ENCODE measurements around the gene ATF7IP2.
A peak's percentile ranks its signal among the peaks of the same experiment; 100 is the strongest.

Gene ATF7IP2

DNA sequence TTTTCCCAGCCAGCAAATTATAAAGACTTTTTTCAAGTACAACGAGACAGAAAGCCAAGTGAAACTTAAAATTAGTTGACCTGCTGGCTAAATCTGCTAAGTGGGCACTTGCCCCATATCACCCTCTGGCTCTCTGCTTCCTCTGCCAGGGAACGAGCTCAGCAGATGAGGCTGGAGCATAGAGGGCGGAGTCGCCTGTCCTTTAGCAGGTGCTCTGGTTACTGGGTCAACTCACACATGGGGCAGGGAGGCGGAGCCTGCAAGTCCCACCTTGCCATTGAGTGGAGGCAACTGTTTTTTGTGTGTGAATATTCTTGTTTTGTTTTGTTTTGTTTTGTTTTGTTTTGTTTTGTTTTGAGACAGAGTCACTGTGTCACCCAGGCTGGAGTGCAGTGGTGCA lies 132.0 kb downstream of the ATF7IP2 start:
- DNase-seq, result no peak

DNA sequence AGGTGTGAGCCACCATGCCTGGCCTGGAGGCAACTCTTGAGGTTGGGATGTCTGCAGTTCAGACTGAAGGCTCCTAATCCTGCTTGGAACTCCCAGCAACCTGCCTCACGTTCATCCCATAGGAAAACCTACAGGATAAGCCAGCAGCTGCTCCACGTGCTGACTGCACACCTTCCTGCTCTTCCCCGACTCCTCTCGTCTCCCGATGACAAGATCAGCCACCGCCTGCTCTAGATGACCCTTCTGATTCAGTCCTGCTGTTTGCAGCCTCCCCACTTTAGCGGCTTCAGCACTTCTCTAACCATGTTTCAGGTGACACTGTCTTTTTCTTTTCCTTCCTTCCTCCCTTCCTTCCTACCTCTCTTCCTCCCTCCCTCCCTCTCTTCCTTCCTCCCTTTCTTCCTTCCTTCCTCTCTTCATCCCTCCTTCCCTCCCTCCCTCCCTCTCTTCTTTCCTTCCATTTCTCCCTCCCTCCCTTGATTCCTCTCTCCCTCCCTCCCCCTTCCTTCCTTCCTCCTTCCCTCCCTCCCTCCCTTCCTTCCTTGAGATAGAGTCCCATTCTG lies 132.7 kb downstream of the ATF7IP2 start:
- no peak for DNase-seq

DNA sequence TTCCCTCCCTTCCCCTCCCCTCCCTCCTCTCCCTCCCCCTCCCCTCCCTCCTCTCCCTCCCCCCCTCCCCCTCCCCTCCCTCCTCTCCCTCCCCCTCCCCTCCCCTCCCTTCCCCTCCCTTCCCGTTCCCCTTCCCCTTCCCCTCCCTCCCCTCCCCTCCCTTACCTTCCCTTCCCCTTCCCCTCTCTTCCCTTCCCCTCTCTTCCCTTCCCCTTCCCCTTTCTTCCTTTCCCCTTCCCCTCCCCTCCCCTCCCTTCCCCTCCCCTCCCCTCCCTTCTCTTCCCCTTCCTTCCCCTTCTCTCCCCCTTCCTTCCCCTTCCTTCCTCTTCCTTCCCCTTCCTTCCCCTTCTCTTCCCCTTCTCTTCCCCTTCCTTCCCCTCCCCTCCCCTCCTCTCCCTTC lies 133.4 kb downstream of the ATF7IP2 start:
- DNase-seq, result no peak

DNA sequence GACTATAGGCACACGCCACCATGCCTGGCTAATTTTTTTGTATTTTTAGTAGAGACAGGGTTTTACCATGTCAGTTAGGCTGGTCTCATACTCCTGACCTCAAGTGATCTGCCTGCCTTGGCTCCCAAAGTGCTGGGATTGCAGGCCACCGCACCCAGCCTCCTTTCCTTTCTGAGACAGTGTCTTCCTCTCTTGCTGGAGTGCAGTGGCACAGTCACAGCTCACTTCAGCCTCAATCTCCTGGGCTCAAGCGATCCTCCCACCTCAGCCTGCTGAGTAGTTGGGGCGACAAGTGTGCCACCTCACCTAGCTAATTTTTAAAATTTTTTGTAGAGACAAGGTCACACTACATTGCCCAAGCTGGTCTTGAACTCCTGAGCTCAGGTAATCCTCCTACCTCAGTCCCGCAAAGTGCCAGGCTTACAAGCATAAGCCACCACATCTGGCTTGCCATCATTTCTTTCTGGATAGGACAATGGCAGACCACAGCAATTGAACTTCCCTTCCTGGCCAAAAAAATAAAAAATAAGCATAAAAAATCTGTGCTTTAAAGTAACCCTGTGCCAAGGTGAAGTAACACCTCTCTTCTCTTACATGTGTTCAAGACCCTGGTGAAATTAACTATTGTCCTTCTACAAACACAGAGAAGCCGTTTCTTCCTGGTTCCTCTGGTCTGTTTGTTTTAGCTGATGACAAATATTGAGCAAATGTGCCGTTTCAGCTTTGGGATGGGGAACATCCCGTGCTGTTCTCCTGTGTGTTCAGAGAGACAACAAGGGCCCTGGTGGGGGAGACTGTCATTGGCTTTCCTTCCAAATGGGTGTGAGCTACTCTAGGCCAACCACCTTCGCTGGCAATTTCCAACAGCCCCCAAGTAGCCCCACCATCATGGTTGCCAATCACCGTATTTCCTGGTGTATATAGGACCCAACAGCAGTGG lies 134.3 kb downstream of the ATF7IP2 start:
- DNase-seq, result no peak

DNA sequence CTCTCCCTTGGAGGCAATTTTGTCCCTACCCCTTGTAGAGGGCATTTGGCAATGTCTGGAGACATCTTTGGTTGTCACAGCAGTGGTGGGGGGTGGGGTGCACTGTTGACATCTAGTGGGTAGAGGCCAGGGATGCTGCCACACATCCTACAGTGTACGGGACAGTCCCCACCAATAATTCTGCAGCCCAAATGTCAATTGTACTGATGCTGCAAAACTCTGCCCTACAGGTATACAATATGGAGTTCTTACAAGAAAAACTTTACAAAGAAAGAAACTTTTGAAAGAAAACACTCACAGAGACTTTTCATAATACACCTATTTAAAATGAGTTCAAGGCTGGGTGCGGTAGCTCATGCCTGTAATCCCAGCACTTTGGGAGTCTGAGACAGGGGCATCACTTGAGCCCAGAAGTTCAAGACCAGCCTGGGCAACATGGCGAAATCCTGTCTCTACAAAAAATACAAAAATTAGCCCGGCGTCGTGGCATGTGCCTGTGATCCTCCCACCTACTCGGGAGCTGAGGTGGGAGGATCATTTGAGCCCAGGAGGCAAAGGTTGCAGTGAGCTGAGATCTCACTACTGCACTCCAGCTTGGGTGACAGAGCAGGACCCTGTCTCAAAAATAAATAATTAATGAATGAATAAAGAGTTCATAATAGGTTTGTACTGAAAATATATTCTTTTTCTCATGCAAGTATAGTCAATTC lies 135.2 kb downstream of the ATF7IP2 start:
- DNase-seq, result no peak

DNA sequence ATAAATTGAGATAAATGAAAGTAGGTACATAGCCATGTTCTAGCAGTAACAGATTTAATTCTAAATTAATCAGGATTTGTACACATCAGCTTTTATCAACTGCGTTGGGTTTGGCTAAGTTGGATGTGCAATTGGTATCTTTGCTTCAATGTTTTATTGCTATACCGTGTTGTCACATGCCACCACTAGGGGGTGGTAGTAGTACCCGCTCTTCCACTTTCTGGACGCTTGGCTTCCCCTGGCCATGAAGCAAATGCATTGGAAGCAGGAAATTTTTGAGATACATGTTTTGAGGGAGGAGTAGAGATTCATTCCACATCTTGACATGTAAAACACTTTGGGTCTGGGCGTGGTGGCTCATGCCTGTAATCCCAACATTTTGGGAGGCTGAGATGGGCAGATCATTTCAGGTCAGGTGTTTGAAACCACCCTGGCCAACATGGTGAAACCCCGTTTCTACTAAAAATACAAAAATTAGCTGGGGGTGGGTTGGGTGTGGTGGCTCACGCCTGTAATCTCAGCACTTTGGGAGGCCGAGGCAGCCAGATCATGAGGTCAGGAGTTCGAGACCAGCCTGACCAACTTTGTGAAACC lies 135.9 kb downstream of the ATF7IP2 start:
- peak; percentile 73 for DNase-seq

DNA sequence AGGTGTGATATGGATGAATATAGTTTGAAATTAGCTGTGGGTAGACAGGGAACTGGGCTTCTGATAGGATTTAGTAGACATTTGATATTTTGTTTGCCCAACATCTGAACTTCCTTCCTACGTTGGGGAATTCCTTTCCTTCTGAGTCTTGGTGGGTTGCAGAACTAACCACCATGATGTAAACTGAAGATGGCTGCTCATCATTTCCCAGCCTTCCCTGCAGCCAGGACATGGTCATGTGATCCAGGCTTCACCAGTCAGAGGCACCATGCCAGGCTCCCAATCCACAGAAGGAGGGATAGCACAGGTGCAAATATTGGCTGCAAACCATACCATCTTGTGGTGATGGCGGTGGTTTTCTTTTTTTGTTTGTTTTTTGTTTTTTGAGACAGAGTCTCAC lies 137.1 kb downstream of the ATF7IP2 start:
- DNase-seq, result no peak

DNA sequence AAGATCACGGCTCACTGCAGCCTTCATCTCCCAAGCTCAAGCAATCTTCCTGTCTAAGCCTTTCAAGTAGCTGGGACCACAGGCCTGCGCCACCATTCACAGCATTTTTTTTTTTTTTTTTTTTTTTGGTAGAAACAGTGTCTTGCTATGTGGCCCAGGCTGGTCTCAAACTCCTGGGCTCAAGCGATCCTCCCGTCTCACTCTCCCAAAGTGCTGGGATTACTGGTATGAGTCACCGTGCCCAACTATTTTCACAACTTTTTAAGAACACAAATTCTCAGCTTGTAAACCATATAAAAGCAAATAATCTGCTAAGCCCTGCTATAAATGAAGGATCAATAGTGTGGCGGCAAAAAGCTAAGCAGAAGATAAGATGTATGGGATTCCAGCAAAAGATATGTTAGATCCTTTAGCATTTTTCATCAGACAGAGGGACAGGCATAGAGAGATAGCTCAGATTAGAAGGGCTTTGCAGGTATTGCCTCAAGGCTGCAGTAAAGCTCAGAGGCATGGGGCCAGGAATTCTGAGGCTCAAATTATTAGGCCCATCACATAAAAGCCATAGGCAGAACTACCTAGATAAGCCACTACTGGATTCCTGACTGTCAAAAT lies 139.5 kb downstream of the ATF7IP2 start:
- no peak for DNase-seq

DNA sequence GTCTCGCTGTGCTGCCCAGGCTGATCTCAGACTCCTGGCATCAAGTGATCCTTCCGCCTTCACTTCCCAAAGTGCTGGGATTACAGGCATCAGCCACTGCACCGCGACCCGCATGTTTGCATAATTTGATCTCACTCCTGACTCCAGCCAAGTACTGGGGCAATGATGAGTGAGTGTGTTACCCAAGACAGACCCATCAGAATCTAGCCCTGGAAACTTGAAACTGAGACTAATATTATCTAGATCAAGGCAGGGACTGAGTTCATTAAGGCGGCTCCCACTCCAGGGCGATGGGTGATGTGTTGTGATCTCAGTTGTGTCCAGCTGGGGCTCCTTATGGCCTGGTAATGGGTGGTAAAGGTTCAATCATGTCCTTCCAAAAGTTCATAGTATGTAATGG lies 141.1 kb downstream of the ATF7IP2 start:
- DNase-seq, result no peak

DNA sequence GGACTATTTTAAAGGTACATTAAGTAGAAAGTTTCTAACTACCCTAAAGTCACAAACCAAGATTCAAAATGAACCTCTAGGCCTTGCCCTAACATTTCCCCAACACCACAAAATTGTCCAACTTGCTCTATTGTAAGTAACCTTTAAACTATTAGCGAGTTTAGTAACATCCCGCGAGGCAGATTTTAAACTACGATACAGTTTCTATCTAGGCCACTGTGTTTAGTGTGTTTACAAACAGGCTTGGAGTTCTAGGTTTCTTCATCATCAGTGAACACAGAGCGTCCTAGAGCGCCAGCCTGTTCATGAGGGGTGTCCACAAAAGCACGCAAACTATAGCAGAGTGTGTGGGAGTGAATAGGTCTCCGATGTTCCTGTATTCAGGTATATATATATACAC lies 142.8 kb downstream of the ATF7IP2 start:
- DNase-seq, result no peak

DNA sequence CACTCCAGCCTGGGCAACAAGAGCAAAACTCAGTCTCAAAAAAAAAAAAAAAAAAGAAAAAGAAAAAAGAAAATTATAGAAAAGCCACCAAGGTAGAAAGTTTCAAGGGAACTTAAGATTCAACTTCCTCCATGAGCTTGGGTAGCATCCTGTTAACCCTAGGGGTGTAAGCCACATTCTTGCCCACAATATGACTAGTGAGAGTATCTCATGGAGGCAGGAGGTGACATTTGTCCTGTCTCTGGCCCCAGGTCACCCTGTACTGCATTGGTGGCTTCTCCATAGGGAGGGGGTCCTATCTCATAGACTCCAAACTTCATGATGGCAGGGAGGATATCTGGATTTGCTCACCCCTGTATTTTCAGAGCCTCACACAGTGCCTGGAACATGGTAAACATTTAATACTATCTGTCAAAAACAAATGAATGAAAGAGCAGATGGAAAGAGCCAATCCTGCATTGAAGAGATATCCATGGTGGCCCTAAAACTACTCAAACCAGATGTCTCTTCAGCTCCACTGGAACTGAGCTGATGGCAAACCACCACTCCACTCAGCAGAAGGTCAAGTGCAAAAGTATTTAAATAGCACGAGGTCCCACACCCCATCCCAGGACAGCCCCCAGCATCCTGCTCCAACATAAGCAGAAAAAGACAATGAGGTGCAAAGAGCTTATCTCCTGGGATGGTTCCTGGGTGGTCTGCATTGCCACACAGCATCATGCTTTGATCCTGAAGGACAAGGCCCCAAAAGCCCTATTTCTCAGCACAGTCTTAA lies 144.2 kb downstream of the ATF7IP2 start:
- no peak for DNase-seq

DNA sequence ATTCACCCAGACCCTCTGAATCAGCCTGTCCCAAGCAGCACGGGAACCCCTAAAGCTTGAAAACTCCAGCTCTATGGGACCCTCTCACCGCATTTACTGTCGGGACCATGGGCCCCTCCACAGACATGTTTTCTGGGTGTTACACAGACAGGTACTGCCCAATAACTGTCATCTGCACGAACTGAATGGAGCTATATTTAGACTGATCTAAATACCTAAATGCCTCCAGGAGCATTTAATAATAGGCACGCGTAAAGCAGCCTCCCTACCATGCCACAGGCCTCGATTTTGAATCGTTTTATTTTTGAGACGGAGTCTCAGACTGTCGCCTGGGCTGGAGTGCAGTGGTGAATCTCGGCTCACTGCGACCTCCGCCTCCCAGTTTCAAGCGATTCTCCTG lies 144.8 kb downstream of the ATF7IP2 start:
- no peak for DNase-seq

DNA sequence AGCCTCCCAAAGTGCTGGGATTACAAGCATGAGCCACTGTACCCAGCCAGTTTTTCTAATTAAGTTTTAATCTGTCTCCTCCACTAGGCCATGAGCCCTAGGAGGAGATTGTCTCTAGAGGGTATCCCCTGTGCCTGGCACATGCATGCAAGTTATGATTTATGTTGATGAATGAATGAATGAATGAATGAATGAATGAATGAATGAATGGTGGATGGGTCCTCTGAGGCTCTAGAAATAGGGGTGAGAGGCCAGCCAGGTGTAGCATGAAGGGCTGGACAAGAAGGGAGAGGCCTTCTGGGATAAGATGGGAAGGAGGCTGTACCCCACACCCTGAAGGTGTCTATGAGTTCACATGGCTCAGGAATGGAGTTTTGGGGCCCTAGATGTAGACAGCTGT lies 145.7 kb downstream of the ATF7IP2 start:
- DNase-seq, result no peak

All from NCI-H510A treated with DMSO at 0.1 percent for 48 hours (cell line).